ENCODE results near the gene MED20.

DNA sequence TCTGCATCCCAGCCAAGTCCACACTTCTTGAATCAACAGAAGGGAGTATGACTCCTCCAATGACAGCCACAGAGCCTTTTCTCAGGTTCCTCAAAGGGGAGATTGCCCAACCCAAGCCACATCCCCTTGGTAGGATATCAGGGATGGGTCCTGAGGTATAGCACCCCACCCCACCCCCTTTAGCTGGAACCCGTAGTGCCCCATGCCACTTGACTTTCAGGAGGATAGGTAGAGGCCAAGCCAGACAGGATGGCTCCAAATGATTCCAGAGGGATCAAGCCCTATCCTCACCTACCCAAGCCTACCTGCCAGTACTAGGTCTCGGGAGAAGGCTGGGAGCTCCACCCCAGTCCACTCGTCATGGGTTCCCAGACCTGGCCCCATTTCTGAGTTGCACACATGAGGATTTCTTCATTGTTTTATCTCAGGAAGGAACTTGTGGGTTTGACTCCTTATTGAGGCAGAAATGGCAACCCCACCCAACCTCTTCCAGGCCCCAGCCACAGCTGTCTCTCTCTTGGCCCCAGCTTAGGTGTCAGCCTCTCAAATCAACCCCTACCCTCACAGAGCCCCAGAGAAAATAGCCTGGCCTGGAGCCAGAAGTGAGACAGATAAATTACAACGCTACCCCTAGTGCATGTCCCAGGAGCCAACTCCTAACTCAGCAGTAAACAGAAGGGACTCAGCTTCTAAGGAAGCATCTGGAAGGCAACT, 17.1 kb upstream of the MED20 start:
- TF ChIP-seq, protein P1, sequence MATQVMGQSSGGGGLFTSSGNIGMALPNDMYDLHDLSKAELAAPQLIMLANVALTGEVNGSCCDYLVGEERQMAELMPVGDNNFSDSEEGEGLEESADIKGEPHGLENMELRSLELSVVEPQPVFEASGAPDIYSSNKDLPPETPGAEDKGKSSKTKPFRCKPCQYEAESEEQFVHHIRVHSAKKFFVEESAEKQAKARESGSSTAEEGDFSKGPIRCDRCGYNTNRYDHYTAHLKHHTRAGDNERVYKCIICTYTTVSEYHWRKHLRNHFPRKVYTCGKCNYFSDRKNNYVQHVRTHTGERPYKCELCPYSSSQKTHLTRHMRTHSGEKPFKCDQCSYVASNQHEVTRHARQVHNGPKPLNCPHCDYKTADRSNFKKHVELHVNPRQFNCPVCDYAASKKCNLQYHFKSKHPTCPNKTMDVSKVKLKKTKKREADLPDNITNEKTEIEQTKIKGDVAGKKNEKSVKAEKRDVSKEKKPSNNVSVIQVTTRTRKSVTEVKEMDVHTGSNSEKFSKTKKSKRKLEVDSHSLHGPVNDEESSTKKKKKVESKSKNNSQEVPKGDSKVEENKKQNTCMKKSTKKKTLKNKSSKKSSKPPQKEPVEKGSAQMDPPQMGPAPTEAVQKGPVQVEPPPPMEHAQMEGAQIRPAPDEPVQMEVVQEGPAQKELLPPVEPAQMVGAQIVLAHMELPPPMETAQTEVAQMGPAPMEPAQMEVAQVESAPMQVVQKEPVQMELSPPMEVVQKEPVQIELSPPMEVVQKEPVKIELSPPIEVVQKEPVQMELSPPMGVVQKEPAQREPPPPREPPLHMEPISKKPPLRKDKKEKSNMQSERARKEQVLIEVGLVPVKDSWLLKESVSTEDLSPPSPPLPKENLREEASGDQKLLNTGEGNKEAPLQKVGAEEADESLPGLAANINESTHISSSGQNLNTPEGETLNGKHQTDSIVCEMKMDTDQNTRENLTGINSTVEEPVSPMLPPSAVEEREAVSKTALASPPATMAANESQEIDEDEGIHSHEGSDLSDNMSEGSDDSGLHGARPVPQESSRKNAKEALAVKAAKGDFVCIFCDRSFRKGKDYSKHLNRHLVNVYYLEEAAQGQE (IDR thresholded peaks at IDR 0.05; ENCODE audit: insufficient replicate concordance, low read depth): no peak
- TF ChIP-seq, protein P2, sequence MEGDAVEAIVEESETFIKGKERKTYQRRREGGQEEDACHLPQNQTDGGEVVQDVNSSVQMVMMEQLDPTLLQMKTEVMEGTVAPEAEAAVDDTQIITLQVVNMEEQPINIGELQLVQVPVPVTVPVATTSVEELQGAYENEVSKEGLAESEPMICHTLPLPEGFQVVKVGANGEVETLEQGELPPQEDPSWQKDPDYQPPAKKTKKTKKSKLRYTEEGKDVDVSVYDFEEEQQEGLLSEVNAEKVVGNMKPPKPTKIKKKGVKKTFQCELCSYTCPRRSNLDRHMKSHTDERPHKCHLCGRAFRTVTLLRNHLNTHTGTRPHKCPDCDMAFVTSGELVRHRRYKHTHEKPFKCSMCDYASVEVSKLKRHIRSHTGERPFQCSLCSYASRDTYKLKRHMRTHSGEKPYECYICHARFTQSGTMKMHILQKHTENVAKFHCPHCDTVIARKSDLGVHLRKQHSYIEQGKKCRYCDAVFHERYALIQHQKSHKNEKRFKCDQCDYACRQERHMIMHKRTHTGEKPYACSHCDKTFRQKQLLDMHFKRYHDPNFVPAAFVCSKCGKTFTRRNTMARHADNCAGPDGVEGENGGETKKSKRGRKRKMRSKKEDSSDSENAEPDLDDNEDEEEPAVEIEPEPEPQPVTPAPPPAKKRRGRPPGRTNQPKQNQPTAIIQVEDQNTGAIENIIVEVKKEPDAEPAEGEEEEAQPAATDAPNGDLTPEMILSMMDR (IDR thresholded peaks at IDR 0.05; ENCODE audit: insufficient read depth, low read length): no peak
- TF ChIP-seq POLR2AphosphoS5 (IDR thresholded peaks at IDR 0.05; ENCODE audit: low read depth): peak; percentile 89
- peak; percentile 55; the same call in 1 of the 2 replicates for TF ChIP-seq SPI1 (IDR thresholded peaks at IDR 0.05; ENCODE audit: borderline replicate concordance, low read depth)
- 0 out of 2 replicates have a peak, but pooled peaks have one; percentile 8 for TF ChIP-seq GABPA (IDR thresholded peaks at IDR 0.05; ENCODE audit: low read depth)
